HT1080 (cell line): ENCODE measurements around the gene LGR4. TPM values are rescaled to one million over a fixed set of nuclear protein-coding genes. Genes with fewer than 3 reads are reported as not detected.
"Not testable (repeated sequence)": the region's sequence is repeated elsewhere in the genome, so short reads cannot be mapped to it uniquely, and the experiment has no call there.

ENCODE experiments used
- DNase-seq: peaks from one replicate; pipeline ENCODE4 v3.0.0-alpha.2; 2015; ENCODE audit warnings: low read depth
- total RNA-seq: library from RNA; depleted of rRNA; stranded (reverse); fragments of >200 nt; shearing (Covaris generic); gene quantifications from 2 replicates; pipeline ENCODE4 v1.2.3, GENCODE V29; 2014

The LGR4 gene
- total RNA-seq, 1 experiment from 2014 or later: 9.0 TPM

DNA sequence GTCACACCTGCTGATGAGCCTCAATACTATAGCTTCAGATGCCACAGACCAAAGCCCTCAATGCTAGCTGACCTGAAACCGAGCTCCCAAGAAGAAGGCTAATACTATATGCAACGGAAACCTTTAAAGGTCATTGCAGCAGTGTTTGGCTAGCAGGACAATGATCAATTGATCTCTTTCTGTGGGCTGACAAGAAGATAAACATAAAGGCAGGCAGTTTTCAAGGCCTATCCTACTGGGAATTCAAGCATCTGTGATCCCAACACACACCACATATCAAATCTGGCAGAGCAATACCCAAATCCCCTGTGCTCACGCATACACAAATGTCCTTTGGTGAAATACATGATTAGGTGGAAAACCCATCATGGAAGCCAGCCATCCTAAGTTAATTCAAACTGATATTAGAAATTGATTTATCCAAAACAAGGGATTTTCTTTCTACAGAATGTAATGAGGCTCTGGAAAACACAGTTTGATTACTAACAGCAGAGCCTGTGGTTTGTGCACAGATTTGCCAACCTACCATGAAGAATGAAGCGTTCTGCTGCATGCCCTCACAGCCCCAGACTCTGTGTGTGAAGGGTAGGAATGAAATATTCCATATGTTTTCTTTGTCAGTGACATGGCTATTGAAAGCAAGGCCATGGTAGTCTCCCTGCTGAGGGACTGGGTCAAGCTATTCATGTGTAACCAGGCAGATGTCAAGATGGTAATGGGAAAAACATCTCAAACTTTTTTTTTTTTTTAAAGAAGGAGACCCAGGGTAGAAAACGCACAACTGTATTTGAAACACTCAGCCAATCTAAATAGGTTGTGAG, 12.2 kb downstream of the LGR4 start:
- no peak for DNase-seq

DNA sequence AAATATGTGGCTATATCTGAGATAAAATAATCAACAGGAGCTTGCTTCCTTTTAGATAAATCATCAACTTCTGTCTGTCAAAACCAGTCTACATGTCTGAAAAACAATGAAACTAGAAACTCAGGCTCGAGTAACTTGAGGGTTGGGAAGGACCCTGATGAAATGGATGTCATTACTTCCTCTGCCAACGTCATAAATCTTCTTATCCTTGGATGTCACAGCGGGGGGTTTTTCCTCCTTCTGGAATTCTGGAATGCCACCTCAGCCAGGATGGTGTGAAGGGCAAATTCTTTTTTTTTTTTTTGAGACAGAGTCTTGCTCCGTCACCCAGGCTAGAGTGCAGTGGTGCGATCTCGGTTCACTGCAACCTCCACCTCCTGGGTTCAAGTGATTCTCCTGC, 13.4 kb downstream of the LGR4 start:
- DNase-seq: no peak

DNA sequence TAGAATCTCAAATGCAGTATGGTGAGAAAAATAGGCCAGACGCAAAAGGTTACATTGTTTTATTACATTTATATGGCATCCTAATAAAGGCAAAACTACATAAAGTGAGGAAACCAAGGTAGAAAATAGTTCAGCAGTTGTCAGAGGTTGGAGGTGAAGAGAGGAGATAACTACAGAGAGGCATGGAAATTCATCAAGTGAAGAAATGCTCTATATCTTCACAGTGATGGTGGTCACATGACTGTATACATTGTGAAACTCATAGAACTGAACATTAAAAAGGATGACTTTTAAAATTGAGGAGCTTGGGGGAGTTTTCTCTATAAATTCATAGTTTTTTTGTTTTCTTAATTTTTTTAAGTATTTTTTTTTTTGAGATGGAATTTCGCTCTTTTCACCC, 14.4 kb downstream of the LGR4 start:
- no peak for DNase-seq

DNA sequence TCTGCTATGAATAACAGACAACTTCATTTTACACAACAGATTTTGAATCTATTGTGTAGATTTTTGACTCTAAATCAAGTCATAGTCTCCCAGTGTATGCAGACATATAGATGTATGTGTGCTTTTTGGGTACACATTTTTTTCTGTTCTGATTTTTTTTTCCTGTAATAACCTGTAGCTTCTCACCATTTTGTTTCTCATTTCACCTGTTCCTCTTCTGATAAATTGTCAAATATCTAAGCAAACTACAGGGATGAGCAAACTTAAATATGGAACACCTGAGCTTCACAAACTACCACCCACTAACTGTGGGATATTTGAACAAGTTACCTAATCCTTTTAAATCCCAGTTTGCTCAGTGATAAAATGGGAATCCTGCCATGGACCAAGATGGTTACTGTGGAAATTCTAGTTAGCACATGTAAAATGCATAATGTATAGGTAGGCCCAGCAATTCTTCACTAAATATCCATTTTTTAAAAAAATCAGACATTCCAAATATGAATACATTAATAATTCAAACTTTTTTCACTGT, 15.7 kb downstream of the LGR4 start:
- DNase-seq: no peak

DNA sequence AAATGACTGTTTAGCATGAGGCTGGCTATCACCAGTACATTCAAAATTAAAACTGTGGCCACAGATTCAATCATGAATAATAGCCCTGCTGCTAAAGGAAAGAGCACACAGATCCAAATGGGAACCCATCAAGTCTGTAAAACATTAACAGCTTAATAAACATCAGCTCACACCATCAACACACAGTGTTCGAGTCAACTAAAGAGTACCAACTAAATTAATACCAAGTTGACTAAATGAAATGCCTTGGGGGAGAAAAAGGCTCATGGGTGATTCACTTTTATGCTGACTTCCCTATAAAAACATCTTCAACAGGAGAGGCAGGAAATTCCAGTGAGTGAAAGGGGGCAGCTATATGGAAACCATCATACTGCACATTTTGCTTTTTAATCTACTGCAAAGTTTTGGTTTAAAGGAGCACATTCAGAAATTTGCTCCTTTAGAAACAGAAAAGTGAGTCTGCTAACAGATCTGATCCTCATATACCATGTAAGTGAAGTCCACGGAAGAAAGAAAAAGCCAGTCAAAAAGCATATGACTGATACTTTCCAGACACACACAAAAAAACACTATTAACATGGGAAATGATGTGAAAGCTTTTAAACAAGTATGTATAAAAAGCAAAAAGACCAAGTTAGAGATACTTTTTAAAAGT, 16.3 kb downstream of the LGR4 start:
- DNase-seq: peak; percentile 69

DNA sequence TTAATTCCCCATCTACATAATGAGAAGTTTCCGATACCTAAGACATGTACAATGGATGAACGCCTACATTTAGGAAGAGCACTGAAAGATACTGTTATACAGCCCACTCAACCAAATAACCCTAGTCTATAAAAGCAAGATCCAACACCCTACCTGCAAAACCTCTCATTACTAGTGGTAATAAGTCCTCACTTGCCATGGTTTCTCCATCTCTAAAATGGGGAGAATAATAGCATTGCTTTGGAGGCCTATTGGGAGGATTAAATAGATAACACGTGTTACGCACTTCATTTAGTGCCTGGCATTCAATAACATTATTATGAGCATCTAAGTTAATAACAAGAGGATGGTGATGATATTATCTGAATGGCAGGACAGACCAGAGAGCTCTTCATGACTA, 16.9 kb downstream of the LGR4 start:
- no peak for DNase-seq

DNA sequence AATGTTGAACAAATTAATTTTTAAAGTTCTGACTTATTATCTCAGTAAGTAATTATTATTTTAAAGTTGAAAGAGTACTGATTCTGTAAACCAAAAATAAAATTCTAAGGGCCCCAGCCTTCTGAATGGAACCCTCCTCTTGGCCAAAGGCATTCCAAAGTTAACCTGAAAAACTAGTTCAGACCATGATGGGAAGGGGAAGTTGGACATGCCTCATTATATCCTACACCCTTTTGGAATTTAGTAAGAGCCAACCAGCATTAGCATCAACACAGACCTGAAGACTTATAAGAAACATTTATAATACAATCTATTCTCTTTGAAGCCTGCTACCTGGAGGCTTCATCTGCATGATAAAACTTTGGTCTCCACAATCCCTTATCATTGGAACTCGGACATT, 18.9 kb downstream of the LGR4 start:
- DNase-seq: no peak

DNA sequence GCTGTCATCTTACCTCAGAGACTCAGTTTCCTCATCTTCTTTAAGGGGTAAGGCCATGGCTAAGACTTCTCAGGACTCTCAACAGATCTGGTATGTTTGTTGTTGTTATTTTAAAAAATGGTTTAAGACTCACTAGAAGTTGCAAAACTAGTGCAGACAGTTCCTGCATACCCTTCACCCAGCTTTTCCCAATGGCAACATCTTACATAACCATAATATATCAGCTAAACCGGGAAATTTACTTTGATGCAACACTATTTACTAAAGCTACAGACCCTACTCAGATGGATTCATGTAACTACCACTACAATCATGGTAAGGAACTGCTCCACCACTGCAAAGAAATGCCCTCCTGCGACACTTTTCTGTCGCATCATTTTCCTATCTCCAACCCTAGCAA, 20.4 kb downstream of the LGR4 start:
- no peak for DNase-seq

DNA sequence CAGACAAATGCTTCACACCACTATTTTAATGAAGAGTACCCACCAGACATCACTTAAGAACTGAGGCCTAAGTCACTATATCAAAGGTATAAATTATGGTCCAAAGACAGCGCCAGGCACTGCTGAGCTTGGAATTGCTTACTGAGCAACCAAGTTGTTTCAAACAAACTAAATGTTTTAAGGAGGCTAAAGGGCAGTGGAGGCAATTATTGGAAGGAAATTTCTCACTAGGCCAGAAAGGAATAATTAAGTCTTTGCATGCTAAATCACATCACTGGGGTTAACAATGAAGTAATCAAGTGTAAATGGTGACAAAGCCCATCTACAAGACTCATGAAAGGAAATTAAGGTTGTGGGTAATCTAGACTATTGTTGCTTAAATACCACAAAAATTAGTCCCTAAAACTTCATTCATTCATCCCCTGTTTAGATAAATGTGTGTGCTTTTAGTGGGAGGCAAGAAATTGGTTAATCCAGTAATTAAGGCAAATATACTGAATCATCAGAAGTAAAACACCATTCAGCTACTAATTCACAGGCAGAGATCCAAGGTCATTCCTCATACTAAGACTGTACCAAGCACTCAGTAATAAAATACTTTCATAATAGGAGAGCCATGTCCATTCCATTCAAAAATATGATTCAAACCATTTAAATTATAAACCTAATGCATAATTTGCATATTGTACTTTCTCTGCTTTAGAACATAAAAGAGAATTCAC, 21.2 kb downstream of the LGR4 start:
- DNase-seq: no peak

DNA sequence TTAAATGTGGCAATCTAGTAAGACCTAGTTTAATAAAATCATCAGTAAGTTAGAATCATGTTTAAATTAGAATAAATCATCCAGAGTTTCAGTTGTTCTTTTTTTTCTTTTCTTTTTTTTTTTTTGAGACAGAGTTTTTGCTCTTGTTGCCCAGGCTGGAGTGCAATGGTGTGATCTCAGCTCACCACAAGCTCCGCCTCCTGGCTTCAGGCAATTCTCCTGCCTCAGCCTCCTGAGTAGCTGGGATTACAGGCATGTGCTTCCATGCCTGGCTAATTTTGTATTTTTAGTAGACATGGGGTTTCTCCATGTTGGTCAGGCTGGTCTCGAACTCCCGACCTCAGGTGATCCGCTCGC, 24.4 kb downstream of the LGR4 start:
- DNase-seq: not testable (repeated sequence)

DNA sequence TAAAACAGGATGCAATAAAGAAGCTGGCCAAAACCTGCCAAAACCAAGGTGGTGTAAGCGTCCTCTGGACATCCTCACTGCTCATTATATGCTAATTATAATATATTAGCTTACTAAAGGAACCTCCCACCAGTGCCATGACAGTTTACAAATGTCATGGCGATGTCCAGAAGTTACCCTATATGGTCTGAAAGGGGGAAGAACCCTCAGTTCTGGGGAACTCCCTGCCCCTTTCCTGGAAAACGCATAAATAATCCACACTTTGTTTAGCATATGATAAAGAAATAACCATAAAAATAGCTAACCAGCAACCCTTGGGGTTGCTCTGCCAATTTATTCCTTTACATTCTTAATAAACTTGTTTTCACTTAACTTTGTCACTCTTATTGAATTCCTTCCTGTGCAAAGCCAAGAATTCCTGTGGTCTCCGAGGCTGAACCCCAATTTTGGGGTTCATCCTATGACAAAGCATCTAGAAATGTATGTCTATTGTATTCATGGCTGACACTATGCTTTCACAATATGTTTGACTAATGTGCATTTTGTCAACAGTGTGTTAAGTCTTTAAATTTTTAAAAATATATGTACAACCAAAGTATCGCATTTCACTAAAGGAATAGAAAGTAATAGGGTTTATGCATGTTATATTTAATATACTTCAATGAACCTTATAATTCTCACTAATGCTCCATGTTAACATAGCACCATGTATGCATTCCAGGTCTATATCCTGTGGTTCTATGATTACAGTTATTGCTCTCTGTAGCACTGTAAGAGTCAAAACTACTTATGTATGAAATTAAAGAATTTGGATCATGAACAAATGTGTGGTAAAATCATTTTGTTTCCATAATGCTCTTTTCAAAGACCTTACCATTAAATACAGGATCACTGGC, 25.1 kb downstream of the LGR4 start:
- peak; percentile 21 for DNase-seq

DNA sequence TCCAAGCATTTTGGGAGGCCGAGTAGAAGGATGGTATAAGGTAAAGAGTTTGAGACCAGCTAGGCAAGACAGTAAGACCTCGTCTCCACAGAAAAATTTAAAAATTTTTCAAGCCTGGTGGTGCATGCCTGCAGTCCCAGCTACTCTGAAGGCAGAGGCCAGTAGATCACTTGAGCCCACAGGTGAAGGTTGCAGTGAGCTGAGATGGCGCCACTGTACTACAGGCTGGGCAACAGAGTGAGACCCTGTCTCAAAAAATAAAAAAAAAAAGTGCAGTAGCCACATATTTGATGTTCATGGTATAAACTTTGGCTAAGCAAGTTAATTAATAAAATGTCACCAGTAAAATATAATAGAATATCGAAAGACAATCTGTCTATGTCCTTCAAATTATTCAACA, 27.0 kb downstream of the LGR4 start:
- DNase-seq: no peak

DNA sequence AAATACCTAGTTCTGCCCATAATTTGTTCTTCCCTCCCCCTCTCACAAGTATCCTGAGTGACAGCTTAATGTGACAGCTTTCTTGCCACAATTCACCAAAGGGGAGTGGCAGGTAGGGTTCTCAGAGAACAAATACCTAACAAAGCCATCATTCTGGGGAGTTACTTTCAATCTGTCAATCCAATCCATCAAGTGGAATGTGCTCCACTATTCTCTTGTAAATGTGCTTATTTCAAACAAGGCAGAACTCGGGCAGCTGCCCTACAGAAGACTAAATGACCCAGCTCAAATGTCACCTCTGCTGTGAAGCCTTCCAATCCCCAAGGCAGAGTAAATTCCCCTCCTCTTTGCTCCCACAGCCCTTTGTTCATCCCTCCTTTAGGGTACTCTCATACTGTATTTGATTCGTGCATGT, 27.8 kb downstream of the LGR4 start:
- DNase-seq: no peak

DNA sequence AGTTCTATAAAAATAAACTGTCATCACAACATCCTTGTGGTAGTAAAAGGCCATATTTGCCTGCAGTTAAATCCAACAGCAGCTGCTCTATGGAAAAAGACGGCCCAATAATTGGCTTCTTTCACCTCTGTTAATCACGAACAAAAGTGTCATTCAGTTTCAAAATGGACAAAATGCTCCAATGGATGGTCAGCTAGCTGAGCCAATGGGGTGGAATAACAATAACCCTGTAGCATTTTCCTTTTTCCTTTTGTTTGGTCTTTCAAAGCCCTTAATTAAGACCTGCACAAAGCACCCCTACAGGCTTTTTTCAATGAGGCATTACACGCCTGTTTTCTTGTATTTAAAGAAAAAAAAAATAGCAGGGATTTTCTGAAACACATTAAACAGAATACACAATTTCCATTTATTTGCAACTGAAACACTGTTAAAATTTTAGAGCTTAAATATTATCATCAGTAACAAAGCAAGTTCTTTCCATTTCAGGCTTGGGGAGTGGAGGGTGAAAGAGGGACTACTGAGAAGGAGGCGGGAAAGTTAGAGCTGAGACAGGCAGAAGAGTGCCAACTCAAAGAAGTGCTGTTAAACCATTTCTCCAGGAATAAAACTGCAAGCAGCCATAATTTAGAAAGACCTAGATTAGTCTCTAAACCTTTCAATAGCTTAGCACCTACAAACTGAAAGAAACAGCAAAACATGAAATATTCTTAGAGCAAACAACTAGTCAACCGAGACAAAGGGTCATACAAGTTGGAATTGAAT, 28.7 kb downstream of the LGR4 start:
- no peak for DNase-seq

DNA sequence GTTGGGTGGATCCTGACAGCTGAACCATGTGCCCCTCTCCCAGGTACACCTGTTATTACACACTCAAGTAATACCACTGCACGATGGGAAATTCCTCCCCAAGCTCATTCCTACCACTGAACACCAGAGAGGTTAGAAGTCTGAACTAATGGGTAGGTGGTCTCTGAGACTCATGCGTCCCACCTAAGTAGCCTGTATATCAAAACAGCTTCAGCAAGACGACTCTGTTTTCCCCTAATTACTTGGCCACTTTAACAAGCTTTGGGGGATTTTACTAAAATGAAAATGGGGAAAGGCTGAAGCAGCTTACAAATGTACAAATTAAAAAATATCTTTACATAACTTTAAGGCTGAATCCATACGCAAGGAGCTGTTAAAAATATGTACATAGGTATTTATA, 29.4 kb downstream of the LGR4 start:
- no peak for DNase-seq

DNA sequence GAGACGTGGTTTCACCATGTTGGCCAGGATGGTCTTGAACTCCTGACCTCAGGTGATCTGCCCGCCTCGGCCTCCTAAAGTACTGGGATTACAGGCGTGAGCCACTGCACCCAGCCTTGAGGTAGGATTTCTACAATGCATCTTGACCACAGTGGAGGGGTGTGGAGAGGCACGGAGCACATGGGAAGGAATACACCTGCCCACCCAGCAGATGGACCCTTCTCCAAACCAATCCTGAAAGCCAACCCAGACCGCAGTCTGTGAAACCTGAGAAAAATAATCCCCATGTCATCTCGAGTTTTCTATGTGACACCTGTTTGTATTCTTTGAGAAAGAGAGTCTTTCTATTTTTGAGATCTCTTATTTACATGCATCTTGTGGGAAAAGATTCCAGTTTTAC, 32.5 kb downstream of the LGR4 start:
- DNase-seq: no peak

DNA sequence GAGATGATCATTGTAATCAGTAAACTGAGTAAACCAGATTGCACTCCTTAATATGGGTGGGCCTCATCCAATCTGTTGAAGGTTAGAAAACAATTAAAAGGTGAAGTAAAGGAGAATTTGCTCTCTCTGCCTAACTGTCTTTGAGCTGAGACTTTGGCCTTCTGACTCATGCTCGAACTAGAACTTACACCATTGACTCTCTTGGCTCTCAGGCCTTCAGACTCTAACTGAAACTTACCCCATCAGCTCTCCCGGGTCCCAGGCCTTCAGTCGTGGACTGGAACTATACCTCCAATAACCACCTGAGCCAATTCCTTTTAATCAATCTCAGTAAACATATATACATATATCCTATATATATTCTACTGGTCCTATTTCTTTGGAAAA, 34.0 kb downstream of the LGR4 start:
- no peak for DNase-seq

DNA sequence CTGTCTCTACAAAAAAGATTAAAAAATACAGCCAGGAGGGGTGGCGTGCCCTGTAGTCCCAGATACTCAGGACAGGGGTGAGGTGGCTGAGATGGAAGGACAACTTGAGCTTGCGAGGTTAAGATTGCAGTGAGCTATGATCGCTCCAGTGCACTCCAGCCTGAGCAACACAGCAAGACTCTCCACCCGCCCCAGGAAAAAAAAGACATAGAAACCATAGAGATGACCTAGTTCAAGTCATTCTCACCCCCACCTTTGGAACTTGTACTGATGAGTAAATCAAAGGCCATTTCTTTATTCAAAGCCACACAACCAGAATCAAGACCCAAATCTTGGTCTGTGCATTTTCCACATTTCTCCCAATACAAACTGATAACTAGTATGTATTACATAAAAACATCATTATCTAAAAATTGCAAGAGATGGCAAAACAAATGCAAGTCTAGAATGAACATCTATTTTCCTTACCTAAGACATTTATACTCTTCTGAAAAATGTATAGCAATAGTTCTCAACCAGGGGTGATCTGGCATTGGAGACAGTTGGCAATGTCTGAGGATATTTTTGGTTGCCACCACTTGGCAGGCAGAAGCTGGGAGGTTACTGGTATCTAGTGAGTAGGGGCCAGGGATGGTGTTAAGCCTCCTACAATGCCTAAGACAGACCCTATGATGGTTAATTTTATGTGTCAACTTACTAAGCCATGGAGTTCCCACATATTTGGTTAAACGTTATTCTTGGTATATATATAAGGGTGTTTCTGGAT, 34.6 kb downstream of the LGR4 start:
- DNase-seq: no peak

DNA sequence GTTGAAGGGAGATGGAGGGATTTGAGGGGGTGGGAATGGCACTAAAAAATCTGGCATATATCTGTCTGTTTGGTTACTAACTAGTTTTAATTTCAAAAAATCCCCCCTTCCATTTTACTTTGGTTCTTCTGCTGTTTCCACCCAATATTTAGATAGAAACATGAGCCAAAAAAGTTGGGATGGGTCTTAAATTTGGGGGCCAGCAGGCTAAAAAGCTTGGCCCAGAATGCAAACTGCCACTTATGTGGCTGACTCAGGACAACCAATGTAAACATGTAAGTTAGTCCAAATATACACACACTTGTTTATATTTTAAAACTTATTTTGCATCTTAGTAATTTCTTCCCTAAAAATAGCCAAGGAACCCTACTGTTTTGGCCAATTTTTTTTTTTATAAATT, 35.7 kb downstream of the LGR4 start:
- DNase-seq: no peak

DNA sequence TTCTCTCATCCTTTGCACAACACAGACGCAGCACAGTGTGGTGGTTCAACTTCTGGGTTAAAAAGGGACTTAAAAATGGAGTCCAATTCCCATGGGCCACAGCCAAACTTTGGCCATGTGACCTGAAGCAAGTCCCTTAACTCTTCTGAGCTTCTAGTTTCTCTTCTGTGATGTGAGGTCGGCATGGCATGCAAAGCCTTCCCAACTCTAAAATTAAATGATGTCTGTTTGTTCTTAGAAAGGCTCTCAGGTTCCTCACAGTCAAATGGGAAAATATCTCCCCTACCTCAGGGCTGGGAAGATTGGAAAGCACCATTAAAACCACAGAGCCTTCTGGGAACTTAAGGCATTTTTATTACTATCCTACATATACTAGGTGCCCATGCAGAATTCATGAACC, 38.8 kb downstream of the LGR4 start:
- DNase-seq: no peak
